Hepatocyte (in vitro differentiated cells): Measurements from ENCODE around the gene KDM4C. TPM values are rescaled to one million over a fixed set of nuclear protein-coding genes. Genes with fewer than 3 reads are reported as not detected.

Experiments used
- DNase-seq: peaks from one replicate; pipeline ENCODE4 v3.0.0-alpha.2; 2016; ENCODE audit warnings: low spot score
- H2AFZ ChIP-seq: fragments of 200-600 bp; sonication (generic); 2 replicates; pipeline ENCODE4 v1.6.0; 2016; ENCODE audit warnings: antibody characterized with exemption, mild to moderate bottlenecking
- H3K27ac ChIP-seq: fragments of 200-600 bp; sonication (generic); 2 replicates; pipeline ENCODE4 v1.5.1; 2016; ENCODE audit warnings: mild to moderate bottlenecking
- H3K27me3 ChIP-seq: fragments of 200-600 bp; sonication (generic); 2 replicates; pipeline ENCODE4 v1.6.1; 2016
- H3K36me3 ChIP-seq: fragments of 200-600 bp; sonication (generic); replicated peaks from 2 replicates; pipeline ENCODE4 v1.5.1; 2016; ENCODE audit warnings: low read depth; ENCODE audit not compliant: insufficient read depth
- H3K4me1 ChIP-seq: fragments of 200-600 bp; sonication (generic); 2 replicates; pipeline ENCODE4 v1.5.1; 2016; ENCODE audit warnings: mild to moderate bottlenecking, moderate library complexity; ENCODE audit not compliant: insufficient read depth
- H3K4me2 ChIP-seq: fragments of 200-600 bp; sonication (generic); 2 replicates; pipeline ENCODE4 v1.6.0; 2016
- H3K4me3 ChIP-seq: fragments of 200-600 bp; sonication (generic); 2 replicates; pipeline ENCODE4 v1.5.1; 2016; ENCODE audit warnings: mild to moderate bottlenecking
- H3K79me2 ChIP-seq: fragments of 200-600 bp; sonication (generic); 2 replicates; pipeline ENCODE4 v1.6.0; 2017; ENCODE audit warnings: mild to moderate bottlenecking
- H3K9me2 ChIP-seq: fragments of 200-600 bp; sonication (generic); replicated peaks from 2 replicates; pipeline ENCODE4 v1.6.0; 2017; ENCODE audit warnings: mild to moderate bottlenecking; ENCODE audit not compliant: insufficient read depth
- H3K9me3 ChIP-seq: fragments of 200-600 bp; sonication (generic); 2 replicates; pipeline ENCODE4 v1.5.1; 2016; ENCODE audit warnings: low read depth, mild to moderate bottlenecking
- H4K20me1 ChIP-seq: fragments of 200-600 bp; sonication (generic); 2 replicates; pipeline ENCODE4 v1.6.0; 2016; ENCODE audit warnings: mild to moderate bottlenecking; ENCODE audit not compliant: insufficient read depth, poor library complexity, severe bottlenecking
- CTCF ChIP-seq: fragments of 200-600 bp; sonication (generic); IDR thresholded peaks from 2 replicates; pipeline ENCODE4 v1.5.1; 2016; ENCODE audit warnings: antibody characterized with exemption, mild to moderate bottlenecking; ENCODE audit not compliant: poor library complexity
- EZH2 ChIP-seq: fragments of 200-600 bp; sonication (generic); IDR thresholded peaks from 2 replicates; pipeline ENCODE4 v1.6.1; 2016; ENCODE audit warnings: antibody characterized with exemption, mild to moderate bottlenecking, borderline replicate concordance
- EZH2phosphoT487 ChIP-seq: fragments of 200-600 bp; sonication (generic); IDR thresholded peaks from one replicate; pipeline ENCODE4 v1.6.1; 2018; ENCODE audit warnings: antibody characterized with exemption, mild to moderate bottlenecking, low read depth, moderate library complexity; ENCODE audit not compliant: unreplicated experiment, severe bottlenecking
- WGBS: methylation state at CpG from one replicate; pipeline ENCODE4 v1.1.6; 2016; ENCODE audit warnings: low lambda C conversion rate; ENCODE audit errors: missing lambda C conversion rate; 5-methylcytosine and 5-hydroxymethylcytosine counted together
- polyA plus RNA-seq: library from polyadenylated mRNA; unstranded; fragments of >200 nt; fragmentation: Nextera tagmentation; extraction: Ambion mirVana; gene quantifications from 2 replicates; pipeline ENCODE4 v1.2.1, GENCODE V29; 2016
- total RNA-seq: library from RNA; depleted of rRNA; stranded (reverse); fragments of >200 nt; gene quantifications from 2 replicates; pipeline ENCODE4 v1.2.3, GENCODE V29; 2014

Gene KDM4C
- total and polyA plus RNA-seq, 2 experiments from 2014 or later: 16.1 to 28.7 TPM

- Histone ChIP-seq H3K9me2 (no peaks in the 10 kb centered on the region), H3K4me2 (no peak overlapping the region), H3K79me2 (no peaks in the 10 kb centered on the region), H3K36me3 (no peaks in the 10 kb centered on the region), H3K4me3 (no peak overlapping the region), H3K27me3 (no peaks in the 10 kb centered on the region), H4K20me1 (no peaks in the 10 kb centered on the region), H3K27ac (no peak overlapping the region), H2AFZ (no peak overlapping the region), H3K9me3 (no peaks in the 10 kb centered on the region), H3K4me1 (no peaks in the 10 kb centered on the region)
- no peak for DNase-seq
- TF ChIP-seq CTCF (no peak), EZH2 (no peak), EZH2phosphoT487 (no peak)
- 27% methylated on average over 1 of the region's 1 CpG for WGBS
Measured at GRCh38 chr9:7163932-7164331, 406.2 kb downstream of the KDM4C start.

DNA sequence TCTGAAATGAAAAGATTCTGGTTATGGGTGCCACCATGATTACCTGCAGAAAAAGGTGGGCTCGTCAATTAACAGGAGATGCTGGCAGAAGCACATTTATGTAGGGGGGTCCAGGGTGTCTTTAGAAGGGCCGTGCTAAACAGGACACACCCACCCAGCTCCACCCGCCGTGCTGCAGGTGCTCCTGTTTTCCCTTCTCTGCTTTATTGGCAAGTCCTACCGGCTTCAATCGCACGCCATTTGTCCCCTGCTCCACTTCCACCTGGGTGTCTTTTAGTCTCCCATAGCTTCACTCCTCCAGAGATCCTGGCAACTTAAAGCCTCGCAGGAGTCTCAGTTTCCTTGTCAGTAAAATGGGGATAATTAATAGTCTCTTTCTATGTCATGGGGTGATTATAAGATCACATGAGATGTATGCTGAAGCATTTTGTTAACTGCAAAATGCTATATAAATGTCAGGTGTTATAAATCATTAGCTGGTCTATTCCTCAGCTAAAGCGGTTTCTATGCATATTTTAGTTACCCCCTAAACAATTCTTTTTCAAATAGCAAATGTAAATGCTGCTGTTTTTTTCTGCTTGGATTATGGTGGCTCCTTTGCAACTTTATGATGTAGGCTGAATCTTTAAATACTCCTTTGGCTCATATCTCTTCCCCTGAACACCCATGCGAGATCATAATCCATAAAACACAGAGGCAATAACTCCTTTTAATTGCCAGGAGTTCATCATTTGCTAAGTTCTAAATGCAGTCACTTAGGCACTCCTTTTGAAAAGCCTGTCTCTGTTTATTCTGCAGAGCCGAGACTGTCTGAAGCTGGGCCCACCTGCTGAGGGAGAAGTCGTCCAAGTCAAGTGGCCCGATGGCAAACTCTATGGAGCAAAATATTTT, 406.9 kb downstream of the KDM4C start:
- Histone ChIP-seq H3K27ac (no peak overlapping the region), H3K4me2 (no peak overlapping the region), H2AFZ (no peak overlapping the region)

GRCh38 chr9:7165331-7165975, 407.7 kb downstream of the KDM4C start:
- no peak for TF ChIP-seq CTCF
- no peak for TF ChIP-seq EZH2
- no peak for TF ChIP-seq EZH2phosphoT487
- no peak overlapping the region for H2AFZ ChIP-seq
- H3K36me3 ChIP-seq: no peaks in the 10 kb centered on the region
- H4K20me1 ChIP-seq: no peaks in the 10 kb centered on the region
- no peaks in the 10 kb centered on the region for H3K9me2 ChIP-seq
- no peaks in the 10 kb centered on the region for H3K27me3 ChIP-seq
- no peaks in the 10 kb centered on the region for H3K9me3 ChIP-seq
- 73% methylated on average over 7 of the region's 7 CpGs for WGBS
- H3K4me2 ChIP-seq: no peak overlapping the region
- H3K4me1 ChIP-seq: no peaks in the 10 kb centered on the region
- DNase-seq: no peak
- H3K79me2 ChIP-seq: no peaks in the 10 kb centered on the region
- no peak overlapping the region for H3K4me3 ChIP-seq
- no peak overlapping the region for H3K27ac ChIP-seq

More for the DNA sequence above, 406.9 kb downstream of the KDM4C start:
- 64% methylated on average over 13 of the region's 13 CpGs for WGBS
- H3K36me3 ChIP-seq: no peaks in the 10 kb centered on the region
- H3K9me2 ChIP-seq: no peaks in the 10 kb centered on the region
- H4K20me1 ChIP-seq: no peaks in the 10 kb centered on the region
- no peak for DNase-seq
- no peaks in the 10 kb centered on the region for H3K79me2 ChIP-seq
- no peak for TF ChIP-seq CTCF
- H3K4me1 ChIP-seq: no peaks in the 10 kb centered on the region
- no peaks in the 10 kb centered on the region for H3K27me3 ChIP-seq
- H3K4me3 ChIP-seq: no peak overlapping the region
- no peaks in the 10 kb centered on the region for H3K9me3 ChIP-seq
